Stimulated activated CD4-positive, alpha-beta T cell treated with anti-CD3 and anti-CD28 coated beads, Interleukin-2, amount 100 ng/mL, for 48 hours (primary cell): ENCODE data around the gene DSC2.
"Not testable (repeated sequence)": the region's sequence is repeated elsewhere in the genome, so short reads cannot be mapped to it uniquely, and the experiment has no call there.

Experiments
- DNase-seq, 2 donors: peaks; one replicate each; pipeline ENCODE4 v3.0.0-alpha.2; 2020

Gene DSC2

DNA sequence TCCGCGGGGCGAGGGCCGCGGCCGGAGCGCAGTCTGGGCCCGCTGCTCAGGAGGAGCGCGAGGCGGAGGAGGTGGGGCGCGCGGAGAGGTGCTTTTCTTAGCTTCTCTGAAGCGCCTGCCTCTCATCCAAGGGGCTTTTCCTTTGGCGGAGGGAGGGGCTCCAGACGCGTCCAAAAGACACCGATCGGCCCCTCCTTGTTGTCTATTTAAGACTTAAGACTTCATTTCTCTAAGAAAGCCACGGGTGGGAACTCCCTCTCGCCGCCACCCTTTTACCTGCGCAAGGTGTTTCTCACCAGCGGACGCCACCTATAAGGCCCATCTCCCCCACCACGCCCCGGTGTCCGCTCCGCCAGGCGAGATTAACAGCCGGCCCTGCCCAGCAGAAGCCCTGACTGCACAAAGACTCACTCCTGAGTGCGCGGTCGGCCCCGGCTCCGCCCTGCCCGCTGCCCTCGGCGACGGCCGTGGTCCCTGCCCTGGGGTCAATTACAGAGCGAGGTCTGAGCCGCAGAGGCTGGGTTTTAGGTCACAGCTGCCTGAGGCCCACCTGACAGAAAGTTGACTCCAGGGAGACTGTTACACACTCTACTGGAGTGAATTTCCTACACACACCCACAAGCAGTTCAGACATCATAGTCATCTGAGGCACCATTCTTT, at the start of gene DSC2:
DSC2 (minus strand) TSS at position 397 of the 660 bp plus-strand sequence. CDS start 450 bp downstream, outside the sequence.
- no peak for DNase-seq

DNA sequence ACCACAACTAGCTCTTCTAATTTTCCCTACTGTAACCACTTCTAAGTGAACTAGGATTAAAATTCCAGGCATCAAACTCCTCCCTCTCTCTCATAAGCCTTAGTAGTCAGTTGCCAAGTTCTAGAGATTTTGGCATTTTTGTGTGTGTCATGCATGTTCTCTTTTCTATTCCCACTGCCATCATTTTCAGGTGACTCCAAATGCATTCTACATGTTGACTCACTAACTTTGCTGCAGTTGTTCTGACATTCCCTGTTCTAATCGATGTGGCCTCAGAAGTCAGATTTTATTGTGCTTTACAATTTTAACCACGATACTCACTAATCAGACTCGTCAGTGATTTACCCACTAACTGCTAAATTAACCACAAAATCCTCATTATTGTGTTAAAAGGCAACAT, 47.1 kb upstream of the DSC2 start:
- DNase-seq, result no peak

DNA sequence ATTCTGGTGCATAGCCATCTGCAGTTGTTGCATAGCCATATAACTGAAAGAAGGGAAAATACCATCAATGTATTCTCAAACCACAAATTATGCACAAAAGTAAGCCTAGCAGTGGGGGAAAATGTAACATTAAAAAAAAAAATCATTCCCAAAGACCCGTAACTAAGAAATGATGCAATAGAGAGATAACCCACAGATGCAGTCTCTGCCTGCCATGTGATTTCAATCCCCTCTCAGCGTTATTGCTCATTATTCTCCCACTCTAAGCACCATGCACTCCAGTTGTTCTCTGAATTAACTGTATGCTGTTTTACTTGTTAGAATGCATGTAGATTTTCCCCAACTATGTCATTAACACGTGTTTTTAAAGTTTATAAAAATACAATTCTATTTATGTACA, 46.4 kb upstream of the DSC2 start:
- no peak for DNase-seq

DNA sequence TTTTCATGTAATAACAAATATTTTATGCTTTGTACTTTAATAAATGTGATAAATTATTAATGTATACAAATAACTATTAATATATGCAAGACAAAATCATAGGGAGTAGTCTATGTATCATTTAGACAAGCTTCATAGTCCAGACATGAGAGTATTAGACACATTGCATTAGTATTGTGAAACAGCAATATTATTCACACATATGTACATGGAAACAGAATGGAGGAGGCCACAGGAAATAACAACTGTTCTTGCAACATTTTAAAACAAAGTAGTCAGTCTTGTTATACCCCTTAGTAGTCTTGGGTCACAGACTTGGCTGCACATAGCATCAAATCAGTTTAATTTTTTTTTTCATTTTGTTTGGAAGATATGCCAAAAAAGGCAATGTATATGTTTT, 44.6 kb upstream of the DSC2 start:
- no peak for DNase-seq

DNA sequence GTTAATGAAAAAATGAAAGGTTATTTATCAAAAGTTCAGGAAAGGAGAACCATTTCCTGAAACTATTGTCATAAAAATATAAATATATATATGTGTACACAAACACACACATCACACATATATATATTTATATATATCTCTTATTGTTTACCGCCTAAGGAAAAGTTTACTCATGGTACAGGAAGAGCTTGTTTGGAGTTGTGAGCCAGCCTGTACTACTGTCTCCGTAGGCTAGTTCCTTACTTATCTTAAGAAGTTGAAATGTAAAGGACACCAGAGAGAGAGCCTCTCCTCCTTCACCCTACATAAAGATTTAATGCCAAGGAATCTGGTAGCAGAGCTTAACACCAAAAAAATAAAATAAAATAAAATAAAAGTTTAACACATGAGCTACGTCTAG, 40.8 kb upstream of the DSC2 start:
- DNase-seq, result no peak

DNA sequence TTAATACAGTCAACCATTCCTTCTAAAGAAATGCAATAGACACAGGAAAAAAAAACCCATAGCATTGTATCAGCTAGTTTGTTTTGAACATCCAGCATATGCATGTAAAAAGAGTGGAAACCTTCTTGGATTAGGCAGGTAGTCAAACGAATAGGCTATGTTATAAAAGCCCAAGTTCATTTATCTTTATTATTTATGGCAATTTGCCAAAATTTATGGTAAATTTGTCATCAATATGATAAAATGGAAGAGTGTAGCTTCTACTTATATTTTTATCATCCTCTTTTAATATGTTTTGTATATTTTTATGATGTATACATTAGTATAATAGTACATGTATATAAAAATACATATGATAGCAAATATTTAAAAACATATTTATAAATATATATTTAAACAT, 36.5 kb upstream of the DSC2 start:
- DNase-seq, result no peak

DNA sequence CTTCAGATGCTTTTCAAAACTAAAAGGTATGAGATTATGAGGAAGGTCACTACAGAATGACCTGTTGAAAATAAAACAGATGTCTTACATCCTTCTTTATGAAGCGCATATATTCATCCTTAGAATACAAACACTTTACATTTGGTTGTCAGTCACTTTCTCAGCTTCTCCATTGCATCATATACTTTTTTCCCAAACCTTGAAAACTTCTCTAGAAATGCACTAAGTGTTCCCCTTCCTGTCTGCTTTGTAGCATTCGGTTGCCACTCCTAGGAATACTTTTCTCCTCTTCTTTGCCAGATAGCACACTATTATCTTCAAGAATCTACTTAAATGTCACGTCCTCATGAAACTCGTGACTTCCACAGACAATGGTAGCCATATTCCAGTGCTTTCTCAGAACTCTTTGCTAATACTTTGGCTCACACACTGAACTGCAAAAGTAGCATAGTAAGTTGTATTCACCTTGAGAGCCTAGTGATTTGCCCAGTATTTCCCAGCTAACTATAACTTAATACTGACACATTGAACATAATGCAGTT, 32.8 kb upstream of the DSC2 start:
- DNase-seq, result no peak

DNA sequence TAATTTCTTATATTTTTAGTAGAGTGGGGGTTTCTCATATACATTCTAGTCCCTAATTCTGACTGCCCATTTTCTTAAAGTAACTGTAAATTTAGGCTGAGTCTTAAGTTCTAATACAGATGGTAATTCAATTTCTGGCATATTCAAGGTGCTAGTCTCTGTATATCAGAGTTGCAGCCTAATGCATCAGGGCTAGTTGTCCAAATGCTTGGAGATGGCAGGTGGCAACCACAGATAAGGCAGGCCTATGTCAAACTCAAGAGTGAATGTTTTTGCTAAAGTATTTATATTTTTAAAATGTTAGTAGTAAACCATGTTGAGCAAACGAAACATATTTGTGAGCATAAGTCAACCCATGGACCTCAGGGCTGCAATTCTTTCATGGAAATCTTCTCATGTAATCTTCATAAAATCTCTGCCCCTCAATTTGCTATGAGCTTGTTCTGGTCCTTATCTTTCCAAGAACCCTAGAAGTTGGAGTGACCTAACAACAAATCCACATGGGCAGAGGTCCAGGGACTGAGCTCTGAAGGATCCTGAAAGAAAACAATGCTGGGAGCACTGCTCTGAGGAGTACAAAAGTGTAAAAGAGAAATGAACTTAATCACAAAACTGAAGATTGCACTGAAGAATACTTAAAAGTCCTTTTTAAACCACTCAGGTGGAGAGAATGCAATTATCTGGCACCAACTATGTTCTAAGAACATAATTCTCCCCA, 27.3 kb upstream of the DSC2 start:
- no peak for DNase-seq

DNA sequence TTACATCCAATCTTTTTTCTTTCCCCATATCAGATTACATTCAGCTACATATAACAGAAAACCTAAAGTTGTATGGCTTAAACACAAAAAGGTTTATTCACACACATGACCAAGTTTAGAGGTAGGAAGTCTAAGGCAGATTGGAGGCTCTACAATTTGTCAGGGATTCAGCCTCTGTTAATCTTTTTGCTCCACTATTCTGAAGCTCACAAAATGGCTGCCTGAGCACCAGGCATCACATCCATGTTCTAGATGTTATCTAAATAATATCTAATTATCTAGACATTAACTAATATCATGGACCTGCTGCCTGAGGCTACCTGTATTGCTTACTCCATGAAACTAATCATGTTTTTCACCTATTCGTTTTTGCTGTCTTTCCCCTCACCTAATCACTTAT, 23.7 kb upstream of the DSC2 start:
- DNase-seq, result no peak

DNA sequence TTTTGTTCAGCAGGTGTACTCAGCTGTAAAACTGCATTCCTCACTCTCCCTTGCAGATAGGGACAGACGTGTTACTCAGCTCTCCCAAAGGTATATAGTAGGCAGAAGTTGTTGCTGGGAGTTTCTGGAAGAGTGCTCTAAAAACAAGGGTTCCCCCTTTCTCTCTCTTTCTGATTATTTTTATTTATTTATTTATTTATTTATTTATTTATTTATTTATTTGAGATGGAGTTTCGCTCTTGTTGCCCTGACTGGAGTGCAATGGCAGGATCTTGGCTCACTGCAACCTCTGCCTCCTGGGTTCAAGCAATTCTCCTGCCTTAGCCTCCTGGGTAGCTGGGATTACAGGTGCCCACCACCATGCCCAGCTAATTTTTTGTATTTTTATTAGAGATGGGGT, 20.9 kb upstream of the DSC2 start:
- DNase-seq, result not testable (repeated sequence)

DNA sequence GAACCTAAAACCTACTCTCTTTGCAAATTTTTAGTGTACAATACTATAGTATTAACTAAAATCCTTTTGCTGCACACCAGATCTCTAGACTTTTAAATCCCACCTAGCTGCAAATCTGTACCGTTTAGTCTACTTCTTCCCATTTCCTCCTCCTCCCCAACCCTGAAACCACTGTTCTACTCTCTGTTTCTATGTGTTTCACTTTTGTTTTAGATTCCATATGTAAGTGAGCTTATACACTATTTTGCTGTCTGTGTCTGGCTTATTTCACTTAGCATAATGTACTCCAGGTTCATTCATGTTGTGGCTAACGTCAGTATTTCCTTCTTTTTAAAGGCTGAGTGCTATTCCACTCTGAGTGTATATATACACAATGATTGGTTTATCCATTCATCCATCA, 18.4 kb upstream of the DSC2 start:
- DNase-seq, result no peak

DNA sequence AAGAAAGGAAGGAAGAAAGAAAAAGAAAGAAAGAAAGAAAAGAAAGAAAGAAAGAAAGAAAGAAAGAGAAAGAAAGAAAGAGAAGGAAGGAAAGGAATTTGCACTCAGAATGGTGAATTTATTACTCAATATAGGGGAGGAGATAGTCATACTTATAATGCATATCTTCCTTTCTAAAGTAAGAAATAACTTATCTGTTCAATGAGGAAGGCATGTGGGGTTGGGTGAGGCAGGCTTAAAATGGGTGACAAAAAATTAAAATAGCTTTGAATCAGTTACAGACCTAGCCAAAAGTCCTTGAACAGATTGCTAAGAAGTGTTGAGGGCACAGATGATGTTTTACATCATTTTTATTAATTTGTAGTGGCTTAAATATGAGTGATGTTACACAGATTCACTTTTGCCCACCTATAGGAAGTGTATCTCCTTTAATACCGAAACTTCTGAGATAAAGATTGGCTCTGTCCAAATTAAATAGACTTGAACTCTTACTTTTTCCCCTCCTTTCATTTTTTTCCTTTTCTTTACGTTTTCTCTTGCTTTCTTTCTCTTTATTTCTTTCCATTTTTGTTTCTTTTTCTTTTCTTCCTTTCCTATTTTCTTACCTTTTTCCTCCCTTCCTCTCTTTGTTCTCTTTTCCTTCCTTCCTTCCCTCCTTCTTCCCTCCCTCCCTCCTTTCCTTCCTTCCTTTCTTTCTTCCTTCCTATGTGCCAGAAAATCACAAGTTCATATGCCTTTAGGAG, 14.8 kb upstream of the DSC2 start:
- DNase-seq, result no peak

DNA sequence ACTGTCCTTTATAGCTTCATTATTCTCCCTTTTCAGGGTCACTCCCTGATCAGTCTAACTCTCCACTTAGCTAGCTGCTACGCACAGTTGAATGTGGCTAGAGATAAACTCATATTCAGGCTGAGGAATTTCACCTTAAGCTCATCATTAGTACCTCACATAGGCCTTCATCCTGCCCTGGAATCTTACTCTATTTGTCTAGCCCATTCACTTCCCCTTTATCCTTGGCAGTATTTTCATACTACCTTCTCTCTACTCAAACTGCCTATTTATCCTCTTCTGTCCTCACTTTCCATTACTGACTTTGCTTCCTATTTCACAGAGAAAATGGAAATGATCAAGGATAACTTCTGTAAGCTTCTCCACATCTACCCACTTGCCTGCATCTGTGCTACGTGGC, 10.6 kb upstream of the DSC2 start:
- no peak for DNase-seq

DNA sequence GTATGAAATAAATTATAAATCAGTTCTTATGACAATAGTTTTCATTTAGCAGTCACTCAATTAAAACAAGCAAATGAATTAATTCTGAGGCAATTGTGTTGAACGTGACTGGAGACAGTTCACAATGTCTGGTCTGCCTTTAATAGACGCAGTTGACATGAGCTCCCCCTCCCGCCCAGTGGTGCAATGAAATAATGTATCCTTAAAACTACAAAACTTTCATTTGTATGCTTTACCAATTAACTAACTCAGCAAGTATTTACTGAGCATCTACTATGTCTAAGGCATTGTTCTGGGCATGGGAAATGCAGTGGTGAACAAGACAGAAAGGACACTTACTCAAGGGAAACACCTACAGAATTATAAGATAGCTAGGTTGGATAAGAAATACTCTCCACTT, 3.5 kb upstream of the DSC2 start:
- DNase-seq, result no peak

DNA sequence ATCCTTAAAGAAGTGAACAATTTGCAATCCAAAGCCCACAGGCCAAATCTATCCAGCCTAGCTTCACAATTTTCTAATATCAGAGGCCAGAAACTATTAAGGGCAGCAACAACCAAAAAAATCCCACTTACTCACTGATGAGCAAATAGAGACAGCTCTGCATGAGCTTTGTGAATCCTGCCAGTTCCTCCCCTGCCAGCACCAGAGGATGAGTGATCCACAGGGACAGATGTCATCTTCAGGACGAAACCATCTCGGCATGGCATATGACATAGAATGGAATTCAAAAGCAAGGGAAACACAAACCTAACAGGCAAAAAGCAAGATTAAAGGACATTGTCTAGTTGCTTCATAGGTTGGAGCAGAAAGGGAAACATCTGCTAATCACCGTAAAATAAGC, 2.2 kb upstream of the DSC2 start:
- DNase-seq, result no peak

DNA sequence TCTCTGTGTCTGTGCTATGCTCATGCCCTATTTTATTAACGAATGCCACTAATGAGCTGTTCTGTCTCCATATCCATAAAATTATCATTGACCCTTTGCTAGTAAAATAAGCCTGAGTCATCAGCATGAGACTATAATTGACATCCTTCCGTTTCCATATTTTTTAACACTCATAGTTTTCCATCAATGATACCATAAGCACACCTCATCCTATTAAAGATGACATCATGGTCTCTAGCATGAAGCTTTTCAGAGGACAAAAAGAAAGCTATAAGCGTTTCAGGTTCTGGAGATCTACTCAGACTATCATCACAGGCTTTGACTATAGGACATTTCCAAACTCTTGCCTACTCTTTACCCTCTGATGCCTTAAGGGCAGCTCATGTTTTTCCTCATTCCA, 1.2 kb upstream of the DSC2 start:
- no peak for DNase-seq

DNA sequence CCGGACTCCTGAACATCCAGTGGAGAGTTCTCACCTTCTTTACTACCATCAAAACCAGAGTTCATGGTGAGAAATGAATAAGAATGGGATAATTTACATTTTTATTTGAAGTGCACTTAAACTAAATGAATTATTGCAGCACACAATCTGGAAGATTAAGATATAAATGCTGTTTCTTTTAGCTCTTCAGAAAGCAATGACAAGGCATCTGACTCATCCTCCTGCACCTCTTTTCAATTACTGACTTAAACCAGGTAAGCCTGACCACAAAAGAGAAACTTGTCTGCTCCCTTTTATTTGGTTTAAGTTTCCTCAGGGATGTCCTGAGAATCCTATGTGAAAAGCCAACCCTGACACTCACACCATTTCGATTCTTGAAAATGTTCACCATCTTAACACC, 720 bp upstream of the DSC2 start:
- no peak for DNase-seq

DNA sequence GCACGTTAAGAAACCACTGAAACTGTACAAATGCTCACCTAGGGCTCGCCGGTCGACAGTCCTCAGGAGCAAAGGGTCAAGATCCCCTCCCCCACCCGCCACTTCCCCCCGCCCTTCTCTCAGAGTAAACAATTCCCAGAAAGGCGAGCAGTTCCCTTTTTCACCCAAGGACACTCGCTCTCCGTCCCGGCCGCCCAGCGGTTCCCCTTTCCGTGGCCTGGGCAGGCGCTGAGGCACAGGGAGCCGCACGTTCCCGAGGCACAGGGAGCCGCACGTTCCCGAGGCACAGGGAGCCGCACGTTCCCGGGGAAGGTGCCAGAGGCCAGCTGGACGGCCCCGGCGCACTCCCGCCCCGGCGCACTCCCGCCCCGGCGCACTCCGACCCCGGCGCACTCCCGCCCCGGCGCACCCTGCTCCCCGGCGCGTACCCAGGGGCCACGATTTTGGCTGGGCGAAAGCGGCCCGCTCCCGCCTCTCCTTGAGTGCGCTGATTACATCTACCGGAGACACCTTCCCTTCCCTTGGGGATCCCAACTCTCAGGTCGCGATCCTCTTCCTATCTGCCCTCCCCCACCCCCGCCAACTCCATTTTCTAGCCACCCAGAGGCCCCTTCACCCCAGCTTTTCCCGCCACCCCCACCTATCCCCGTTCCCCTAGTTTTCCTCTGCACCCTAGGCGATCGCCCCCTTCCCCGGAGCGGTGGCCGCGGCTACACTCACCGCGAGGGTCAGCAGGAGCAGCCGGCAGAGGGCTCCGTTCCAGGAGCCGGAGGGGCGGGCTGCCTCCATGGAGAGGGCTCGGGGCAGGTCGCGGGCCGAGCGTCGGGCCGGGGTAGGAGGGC, 817 bp downstream of the DSC2 start:
- no peak for DNase-seq

DNA sequence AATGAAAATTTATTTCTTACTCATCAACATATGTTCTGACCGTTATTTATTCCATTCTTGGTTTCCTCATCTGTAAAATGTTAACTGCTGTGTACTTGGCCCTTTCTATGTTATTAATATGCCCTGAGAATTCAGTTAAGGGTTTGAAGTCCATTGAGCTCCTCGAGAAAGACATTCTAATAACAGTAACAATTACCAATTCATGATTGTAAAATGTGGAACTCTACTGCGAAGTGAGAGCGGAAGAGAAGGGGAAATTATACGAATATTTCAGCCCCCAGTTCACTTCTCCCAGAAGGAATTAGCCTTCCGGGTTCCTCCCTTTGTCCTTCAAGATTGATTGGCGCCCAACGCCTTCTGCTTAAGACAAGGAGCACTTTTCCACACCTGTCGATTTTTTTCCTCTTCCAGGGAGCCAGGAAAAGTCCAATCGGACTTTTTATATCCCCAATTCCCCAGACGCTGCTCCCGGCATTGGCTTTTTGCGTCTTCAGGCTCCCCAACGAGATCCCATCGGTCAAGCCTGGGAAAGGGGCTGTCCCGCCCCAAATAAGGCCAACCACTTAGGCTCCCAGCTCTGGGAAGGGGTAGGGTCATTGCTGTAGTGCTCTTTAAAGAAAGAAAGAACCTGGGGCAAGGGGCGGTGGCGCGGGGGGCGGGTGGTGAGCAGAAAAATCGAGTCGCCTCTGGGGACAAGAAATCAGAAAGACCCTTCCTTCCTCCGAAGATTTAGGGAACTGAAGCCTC, 1.6 kb downstream of the DSC2 start:
- no peak for DNase-seq

DNA sequence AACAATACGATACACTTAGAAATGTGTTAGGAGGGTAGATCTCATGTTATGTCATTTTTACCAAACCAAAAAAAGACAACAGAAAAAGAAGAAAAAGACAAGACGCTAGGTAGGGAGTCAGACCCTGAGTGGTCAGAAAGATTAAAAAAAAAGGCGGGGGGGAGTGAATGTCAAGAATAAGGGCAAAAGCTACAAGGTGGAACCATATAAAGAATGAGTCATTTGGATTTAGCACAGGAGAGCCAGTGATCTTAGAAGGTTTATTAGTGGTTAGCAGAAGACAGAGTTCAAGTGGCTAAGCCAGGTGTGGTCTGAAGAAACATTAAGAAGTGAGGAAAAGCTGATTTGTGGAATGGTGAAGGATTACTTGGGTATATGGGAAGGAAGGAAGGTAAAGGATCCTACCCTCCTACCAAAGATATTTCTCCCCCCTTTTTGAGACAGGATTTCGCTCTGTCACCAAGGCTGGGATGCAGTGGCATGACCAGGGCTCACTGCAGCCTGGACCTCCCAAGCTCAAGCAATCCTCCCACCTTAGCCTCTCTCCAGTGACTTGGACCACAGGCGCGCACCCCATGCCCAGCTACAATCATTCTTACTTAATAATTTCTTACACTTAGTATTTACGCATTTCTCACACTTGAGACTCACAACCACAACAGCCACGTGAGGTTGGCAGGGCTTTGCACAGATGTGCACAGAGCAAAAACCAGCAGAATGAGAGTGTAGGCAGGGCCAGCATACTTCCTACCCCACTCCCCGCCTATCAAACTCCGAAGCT, 2.6 kb downstream of the DSC2 start:
- no peak for DNase-seq

DNA sequence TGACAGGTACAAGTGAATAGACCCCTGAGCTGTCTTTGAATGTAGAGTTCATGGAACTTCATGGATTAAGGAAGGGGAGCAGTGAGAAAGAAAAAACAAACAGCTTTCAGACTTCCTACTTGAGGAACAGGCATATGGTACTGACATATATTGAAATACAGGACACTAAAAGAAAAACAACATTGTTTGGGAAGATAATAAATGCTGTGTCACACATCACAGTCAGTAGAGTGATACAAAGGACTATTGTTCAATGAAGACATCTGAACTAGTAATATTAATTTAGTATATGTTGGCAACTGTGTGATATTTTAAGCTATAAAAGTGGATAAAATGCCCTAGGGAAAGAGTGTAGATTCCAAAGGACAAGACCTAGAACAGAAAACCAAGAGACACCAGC, 3.3 kb downstream of the DSC2 start:
- no peak for DNase-seq
